GM18498 (cell line): ENCODE data around the gene VEGFB.

ENCODE experiments used
- ATAC-seq: cut with Tn5 transposase; IDR thresholded peaks from one replicate; pipeline ENCODE4 v1.9.1; 2021; ENCODE audit warnings: mild to moderate bottlenecking, moderate library complexity; ENCODE audit not compliant: unreplicated experiment

Gene VEGFB

GRCh38 chr11:64210301-64211020 is 23.9 kb upstream of the VEGFB start:
- no peak for ATAC-seq

GRCh38 chr11:64211181-64211872 is 23.1 kb upstream of the VEGFB start:
- ATAC-seq = no peak

- no peak for ATAC-seq
These were observed 17.5 kb upstream of the VEGFB start for GRCh38 chr11:64216879-64217278.

GRCh38 chr11:64218628-64219353 is 15.6 kb upstream of the VEGFB start:
- no peak for ATAC-seq

- no peak for ATAC-seq
These were observed 15.1 kb upstream of the VEGFB start for GRCh38 chr11:64219354-64219684.

- no peak for ATAC-seq
These were observed 14.6 kb upstream of the VEGFB start for GRCh38 chr11:64219755-64220154.

GRCh38 chr11:64220271-64220670 is 14.1 kb upstream of the VEGFB start:
- no peak for ATAC-seq

- ATAC-seq = no peak
These were observed 13.6 kb upstream of the VEGFB start for GRCh38 chr11:64220798-64221197.

GRCh38 chr11:64222651-64223000 is 11.8 kb upstream of the VEGFB start:
- ATAC-seq = no peak

- ATAC-seq = no peak
These were observed 11.3 kb upstream of the VEGFB start for GRCh38 chr11:64223001-64223651.

GRCh38 chr11:64224151-64224890 is 10.1 kb upstream of the VEGFB start:
- ATAC-seq = no peak

- no peak for ATAC-seq
These were observed 9.3 kb upstream of the VEGFB start for GRCh38 chr11:64224891-64225607.

GRCh38 chr11:64225608-64226506 is 8.5 kb upstream of the VEGFB start, which contains the start of the genes NUDT22 and TRPT1:
TSS of gene NUDT22 (plus strand) at chr11:64226274. CDS start at chr11:64226653, 379 bp downstream.
TSS of gene TRPT1 (minus strand) at chr11:64226186. CDS start at chr11:64225860, 326 bp downstream.
- peak; percentile 54 for ATAC-seq

- peak; percentile 23 for ATAC-seq
These were observed 7.8 kb upstream of the VEGFB start for GRCh38 chr11:64226507-64227051.

GRCh38 chr11:64227405-64227956 is 6.9 kb upstream of the VEGFB start:
- no peak for ATAC-seq

GRCh38 chr11:64229090-64229743 is 5.2 kb upstream of the VEGFB start:
- ATAC-seq = no peak

GRCh38 chr11:64229744-64230170 is 4.6 kb upstream of the VEGFB start:
- no peak for ATAC-seq
